Glomerular endothelial cell (primary cell): ENCODE data around the gene ZDHHC7. TPM values are rescaled to one million over a fixed set of nuclear protein-coding genes. Genes with fewer than 3 reads are reported as not detected.

ENCODE experiments used
- DNase-seq: peaks from one replicate; pipeline ENCODE4 v3.0.0-alpha.2; 2011; ENCODE audit warnings: low read depth, low spot score; ENCODE audit errors: extremely low read depth
- total RNA-seq: library from RNA; depleted of rRNA; stranded (reverse); fragments of >200 nt; gene quantifications from 2 replicates; pipeline ENCODE4 v1.2.3, GENCODE V29; 2015

ZDHHC7 gene
- total RNA-seq, 1 donor from 2014 or later: 71.7 TPM

GRCh38 chr16:84999857-85000480 is 11.4 kb downstream of the ZDHHC7 start:
- no peak for DNase-seq

DNA sequence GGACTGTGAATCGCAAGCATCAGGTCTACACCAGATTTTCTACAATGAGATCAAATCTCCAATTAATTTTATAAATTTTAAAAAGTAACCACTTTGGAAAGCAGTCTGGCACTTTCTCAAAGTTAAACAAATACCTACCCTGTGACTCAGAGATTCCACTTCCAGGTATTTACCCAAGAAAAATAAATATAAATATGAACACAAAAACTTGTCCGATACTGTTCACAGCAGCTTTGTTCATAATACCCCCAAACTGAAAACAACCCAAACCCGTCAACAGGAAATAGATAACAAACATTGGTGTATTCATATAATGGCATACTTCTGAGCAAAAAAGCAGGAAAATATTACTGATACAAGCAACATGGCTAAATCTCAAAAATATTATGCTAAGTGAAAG is 12.1 kb downstream of the ZDHHC7 start:
- peak; percentile 45 for DNase-seq

GRCh38 chr16:84996365-84996764 is 15.0 kb downstream of the ZDHHC7 start:
- no peak for DNase-seq

DNA sequence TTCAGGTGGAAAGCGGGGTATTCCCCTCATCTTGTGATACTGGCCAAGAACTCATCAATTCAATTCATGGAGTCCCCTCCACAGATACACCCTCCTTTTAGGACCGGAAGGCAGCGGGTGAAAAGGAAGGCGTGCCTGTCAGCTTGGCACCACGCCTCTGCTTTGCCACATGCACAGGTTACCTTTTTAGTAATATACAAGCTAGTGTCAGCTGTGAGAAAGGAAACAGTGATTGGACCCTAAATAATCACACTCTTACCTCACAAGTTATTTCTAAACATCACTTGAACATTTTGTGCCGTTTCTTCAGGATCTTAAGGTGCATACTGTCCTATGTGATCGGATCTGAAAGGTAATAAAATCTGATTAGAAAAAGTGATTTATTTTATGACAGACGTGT is 15.7 kb downstream of the ZDHHC7 start:
- no peak for DNase-seq

- DNase-seq: no peak
Observed at GRCh38 chr16:84993926-84994325, 17.4 kb downstream of the ZDHHC7 start.

- DNase-seq: no peak
Observed at GRCh38 chr16:84992717-84993075, 18.6 kb downstream of the ZDHHC7 start.

- DNase-seq: no peak
Observed at GRCh38 chr16:84990782-84991181, 20.6 kb downstream of the ZDHHC7 start.

DNA sequence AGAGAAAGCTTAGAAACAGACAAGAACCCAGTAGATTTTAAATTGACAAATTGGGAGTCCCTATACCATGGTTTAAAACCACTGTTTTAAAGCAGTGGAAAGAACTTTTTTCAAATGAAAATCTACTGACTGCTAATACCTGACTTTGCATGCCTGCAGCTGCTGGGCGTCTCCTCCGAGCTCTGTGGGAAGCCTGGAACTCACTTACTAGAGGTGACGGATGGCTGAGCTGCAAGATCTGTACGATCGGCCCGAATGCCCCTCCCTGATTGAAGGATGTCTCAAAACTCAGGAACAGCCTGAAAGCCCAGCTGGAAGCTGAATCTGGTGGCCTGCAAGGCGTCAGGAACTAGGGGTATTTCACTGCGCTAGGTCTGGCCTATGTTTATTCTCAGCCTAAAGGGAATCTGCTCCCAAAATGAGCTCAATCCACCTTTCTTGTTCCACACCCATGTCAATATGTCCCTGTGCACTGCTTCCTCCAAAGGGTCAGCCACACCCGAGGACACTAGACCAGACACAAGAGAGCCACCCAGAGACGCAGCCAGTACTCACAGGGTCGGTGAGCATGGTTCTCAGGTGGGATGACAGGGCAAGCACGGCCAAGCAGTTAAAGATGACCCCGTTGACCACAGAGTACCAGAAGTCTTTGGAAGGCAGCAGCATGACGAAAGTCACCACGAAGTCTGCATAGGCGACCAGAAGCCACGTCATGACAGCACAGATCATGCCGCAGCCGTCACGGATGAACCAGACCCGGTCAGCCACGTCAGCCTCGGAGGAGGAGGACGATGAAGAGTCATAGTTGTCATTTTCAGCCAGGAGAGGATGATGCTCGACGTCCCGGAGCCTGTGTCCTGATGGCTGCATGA is 21.4 kb downstream of the ZDHHC7 start:
- DNase-seq: no peak

DNA sequence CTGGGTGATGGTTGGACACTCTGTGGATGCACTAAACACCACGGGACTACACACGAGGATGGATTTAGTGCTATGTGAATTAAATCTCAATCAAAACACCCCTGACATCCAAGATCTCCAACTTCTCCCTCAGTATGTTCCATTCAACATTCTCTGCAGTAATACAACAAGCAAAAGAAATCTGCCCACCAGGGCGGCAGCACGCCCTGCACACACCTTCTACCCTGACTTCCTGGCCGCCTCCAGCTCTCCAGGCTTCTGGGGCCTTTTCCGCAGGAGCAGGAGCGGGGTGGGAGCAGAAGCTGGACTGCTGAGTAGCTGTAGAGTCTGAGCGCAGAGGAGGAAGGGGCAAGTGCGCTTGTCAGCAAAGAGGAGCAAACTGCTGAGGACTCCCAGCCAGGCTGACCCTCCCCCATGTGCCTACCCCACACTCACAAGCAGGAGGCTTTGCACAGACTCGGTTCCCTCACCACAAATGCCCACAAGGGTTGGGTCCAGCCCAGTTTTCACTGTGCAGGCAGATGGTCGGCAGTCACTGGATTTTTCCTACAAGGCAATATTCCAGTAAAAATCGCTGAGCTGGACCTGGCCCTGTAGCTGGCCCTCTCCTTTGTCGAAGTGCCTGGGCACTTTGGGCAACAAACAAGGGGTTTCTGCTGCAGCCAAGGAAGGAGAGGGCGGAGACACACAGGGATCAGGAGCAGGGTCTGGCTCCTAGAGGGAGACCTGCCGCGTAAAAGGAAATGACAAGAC is 22.8 kb downstream of the ZDHHC7 start:
- DNase-seq: no peak

DNA sequence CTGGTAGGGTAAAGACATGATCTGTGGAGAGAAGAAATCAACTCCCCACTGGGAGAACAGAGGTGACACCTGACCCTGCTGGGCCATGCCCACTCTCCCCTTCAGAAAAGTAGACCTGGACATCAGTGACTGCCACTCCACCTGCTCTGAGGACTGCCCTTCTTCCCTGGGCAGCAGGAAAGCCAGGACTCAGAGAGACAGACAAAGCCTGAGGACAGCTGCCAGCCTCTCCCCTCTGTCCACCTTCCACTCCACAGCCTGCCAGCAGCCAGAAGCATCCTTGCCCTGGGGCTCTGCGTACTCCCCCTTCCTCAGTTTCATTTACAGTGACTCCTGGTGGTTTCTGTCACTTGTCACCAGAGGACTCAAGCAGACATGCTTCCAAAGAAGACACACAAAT is 24.5 kb downstream of the ZDHHC7 start:
- no peak for DNase-seq

DNA sequence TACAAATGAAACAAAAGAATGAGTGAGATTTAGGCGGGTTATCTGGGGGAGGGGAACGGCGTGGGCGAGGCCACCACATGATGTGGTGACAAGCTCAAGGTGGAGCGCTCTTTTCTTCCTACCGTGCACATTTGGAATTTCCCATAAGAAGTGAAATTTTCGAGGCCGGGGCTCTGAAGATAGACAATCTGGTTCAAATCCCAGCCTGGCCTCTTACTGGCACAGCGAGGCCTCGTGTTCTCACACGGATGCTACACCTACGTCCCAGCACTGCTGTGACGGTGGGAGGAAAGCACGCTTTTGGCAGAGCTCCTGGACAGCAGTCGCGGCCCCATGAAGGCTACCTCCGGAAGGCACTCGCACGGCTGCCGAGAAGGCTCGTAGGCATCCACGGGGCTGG is 25.2 kb downstream of the ZDHHC7 start:
- DNase-seq: no peak

GRCh38 chr16:84985079-84986065 is 26.0 kb downstream of the ZDHHC7 start:
- no peak for DNase-seq

DNA sequence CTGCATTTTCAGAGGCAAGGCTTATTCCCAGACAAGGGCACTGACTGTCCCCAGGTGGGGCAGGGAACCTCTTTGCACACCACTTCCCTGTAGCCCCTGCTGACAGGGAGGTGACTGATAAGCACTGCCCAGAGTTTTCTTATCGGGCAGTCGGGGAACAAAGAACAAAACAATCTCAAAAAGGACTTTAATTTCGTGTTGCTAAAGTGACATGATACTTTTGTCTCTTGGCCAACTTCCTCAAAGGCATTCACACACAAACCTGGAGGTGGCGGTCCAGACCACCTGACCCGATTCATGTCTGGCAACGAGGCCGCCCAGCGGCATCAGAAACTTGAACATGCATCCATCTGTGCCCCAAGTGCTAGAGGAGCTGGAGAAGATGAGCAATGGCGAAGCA is 28.9 kb downstream of the ZDHHC7 start:
- DNase-seq: no peak

GRCh38 chr16:84979516-84979915 is 31.8 kb downstream of the ZDHHC7 start:
- no peak for DNase-seq

- no peak for DNase-seq
Observed at GRCh38 chr16:84976644-84977400, 34.5 kb downstream of the ZDHHC7 start.

GRCh38 chr16:84975522-84975921 is 35.8 kb downstream of the ZDHHC7 start:
- DNase-seq: no peak

DNA sequence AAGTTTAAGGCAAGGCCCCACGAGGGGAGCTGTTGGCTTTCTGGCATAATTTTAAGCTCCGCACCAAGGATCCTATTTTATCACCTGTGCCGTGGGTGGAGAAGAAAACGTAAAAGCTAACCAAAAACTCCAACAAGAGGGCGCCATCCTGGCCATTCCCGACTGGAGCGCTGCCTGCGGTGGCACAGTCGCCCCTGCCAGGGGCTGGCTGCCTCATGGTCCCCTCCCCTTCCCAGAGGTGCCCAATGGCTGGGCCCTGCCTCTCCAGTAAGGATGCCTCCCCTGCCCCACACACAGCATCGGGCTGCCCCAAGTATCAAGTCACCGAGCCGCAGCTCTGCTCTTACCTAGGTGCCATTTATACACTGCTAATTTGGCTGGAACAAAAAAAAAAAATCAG is 36.3 kb downstream of the ZDHHC7 start:
- DNase-seq: no peak

DNA sequence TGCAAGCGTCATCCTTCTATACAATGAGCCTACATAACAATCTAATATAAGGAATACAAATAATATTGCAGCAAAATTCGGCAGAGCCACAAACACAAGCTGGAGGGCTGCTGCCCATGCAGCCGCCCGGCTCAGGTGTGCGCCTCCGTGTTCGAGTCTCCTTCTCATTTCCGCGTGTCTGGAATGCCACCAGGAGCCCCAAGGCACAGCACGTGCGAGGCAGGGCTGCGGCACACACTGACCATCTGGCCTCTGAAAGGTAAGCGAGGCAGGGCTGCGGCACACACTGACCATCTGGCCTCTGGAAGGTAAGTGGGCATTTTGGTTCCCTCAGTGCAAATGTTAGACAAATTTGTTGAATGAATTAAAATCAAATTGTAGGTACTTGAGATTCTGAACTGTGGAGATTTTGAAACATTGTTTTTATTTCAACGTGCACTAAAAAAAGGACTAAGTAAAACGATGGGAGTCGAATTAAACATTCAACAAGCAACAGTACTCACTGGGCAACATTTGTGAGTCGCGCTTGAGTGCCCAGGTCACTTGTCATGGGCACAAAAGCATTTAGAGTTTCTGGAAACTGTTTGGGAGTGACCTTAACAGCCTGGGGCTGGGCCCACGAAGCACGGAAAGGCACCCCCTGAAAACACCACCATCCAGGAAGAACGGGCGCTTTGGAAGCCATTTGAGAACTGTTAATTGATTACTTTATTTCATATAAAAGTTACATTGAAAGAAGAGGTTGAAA is 37.4 kb downstream of the ZDHHC7 start:
- no peak for DNase-seq

- no peak for DNase-seq
Observed at GRCh38 chr16:84973236-84973635, 38.1 kb downstream of the ZDHHC7 start.
